ENCODE measurements around the gene PLEKHA1.

PLEKHA1 gene

DNA sequence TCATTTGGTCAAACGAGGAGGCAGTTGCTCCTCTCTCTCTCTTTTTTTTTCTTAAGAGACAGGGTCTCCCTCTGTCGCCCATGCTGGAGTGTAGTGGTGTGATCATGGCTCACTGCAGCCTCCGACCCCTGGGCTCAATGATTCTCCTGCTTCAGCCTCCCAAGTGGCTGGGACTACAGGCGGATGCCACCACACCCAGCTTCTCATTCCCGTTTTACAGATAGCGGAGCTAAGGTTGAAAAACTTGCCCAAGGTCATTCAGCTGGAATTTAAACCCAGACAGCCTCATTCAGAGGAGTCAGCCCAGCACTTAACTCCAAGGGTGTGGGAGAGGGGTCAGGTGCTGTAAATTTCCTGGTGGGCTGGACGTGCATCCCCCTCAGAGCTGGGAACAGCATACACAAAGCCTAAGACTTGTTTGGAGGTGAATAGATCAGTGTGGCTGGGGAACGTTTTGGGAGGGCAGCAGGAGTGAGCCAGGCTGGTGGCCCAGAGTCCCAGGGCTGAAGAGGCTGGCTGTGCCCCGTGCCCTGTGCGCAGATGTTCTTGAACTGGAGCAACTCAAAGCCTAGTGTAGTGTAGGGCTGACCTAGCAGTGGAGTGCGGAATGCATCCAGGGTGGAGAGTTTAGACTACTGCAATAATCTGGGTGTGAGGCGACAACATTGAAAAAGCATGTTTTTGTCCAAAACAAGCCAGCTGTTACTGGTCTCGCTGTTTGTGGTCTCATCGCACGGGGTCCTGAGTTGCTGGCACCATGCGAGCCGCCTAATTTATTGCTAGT lies 89.2 kb downstream of the PLEKHA1 start:
- no peak for DNase-seq

DNA sequence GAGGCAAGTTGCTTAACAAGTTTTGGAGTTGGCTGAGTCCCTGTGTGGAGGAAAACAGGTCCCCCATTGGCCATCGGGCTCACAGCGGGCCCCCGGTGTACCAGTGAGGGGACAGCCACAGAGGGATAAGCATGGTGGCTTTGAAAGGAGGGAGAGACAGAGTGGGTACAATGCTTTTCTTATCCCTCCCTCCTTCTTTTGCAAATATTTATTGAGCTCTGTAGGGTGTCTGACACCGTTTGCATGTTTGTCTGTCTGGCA lies 89.7 kb downstream of the PLEKHA1 start:
- DNase-seq, result no peak

DNA sequence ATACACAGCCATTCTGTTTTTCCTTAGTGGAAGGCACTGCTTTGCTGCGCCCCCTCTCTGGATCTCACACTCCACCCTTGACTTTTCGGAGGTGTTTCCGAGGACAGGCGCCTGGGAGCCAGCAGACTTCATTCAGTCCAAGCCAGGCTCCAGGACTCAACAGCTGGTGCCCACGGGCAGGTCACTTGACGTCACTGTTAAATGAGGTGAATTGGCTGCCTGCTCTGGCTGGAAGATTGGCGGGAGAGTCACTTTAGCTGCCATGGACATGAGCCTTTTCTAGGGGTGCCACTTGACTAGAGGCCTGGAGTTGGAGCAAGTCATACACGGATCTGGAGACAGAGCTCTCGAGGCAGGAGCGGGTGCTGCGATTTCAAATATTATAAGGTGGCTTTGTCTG lies 90.1 kb downstream of the PLEKHA1 start:
- DNase-seq, result peak; percentile 25

DNA sequence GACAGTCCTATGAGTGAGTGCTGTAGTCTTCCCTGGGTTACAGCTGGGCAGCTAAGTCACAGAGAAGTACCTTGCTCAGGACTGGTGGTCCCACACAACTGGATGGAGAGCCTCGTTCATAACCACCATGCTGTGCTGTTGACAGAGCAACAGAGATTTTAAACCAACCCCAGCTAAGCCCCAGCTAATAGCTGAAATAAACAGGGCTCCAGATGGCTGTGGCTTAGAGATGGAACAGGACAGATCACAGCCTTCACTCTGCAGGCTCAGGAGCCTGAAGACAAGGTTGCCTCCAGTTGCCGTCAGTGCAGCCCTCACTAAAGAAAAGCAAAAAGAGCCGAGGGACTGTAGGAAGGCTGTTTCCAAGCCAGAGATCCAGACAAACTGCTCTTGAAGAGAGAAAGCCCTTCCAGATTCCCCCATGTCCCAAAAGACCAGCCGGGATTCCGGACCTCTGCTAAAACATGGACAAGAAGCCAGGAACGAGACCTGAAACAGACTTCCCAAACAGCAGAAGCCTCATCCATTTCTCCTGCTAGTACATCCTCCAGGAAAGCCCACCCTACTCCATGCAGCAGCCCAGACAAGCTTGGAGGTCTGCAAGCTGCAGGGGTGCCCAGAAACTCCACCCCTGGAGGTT lies 91.0 kb downstream of the PLEKHA1 start:
- no peak for DNase-seq

DNA sequence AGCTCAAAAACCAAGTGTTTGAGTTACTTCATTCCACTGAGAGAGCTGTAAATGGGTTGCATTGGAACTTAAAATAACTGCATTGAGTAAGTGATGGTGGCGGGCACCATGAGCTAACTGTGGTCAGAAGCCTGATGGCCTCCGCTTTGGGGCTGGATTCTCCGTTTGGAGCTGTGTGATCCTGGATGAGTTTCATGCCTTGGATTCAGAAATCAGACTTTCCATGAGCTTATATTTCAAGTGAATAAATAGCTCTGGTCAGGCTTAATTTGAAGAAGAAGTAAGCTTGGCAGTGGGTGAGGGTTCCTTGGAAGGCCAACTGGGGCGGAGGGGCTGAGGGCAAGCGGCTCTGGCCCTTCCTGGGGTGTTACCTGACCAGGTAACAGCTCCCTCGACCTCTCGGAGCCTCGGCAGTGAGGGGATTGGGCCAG lies 92.5 kb downstream of the PLEKHA1 start:
- no peak for DNase-seq

DNA sequence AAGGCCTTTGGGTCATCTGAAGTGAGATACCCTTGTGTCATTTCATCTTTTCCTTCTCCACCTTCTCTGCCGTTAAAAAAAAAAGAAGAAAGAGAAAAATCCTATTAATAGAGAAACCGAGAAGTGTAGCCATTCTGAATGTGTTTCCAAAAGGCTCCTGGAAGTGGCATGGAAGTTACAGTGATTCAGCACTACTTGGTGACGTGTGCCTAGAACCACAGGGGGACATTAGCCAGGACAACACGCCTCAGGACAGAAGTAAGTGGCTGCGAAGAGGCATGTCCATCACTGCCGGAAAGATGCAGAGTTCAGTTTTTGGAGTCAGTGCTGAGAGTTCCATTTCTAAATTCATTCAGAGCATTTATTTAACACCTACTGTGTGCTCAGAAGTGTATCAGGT lies 93.2 kb downstream of the PLEKHA1 start:
- DNase-seq, result no peak

DNA sequence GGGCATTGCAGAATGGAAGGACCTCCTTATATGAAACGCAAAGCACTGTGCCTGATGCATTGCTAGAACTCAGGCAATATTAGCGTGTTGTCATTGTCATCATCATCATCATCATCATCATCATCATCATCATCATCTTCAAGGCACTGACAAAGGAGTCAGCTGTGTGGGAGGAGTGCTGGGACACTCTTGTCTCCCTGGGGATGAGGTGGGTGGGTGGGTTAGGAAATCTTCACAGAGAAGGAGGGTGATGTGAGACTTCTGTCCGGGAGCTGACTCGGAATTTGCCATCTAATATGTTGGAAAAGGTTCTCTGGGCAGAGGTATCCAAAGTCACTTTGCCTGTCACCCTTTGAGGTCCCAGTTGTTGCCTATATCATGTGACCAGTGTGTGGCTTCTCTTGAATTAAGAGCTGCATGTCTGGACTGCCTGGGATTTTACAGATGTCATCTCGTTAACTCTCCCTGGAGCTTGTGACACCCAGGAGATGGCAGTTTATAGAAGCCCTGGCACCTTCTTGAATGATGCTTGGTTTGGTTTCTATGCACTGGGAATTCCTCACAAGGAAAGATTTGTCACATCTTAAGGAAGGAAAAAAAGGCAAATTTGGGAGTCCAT lies 93.9 kb downstream of the PLEKHA1 start:
- DNase-seq, result no peak

DNA sequence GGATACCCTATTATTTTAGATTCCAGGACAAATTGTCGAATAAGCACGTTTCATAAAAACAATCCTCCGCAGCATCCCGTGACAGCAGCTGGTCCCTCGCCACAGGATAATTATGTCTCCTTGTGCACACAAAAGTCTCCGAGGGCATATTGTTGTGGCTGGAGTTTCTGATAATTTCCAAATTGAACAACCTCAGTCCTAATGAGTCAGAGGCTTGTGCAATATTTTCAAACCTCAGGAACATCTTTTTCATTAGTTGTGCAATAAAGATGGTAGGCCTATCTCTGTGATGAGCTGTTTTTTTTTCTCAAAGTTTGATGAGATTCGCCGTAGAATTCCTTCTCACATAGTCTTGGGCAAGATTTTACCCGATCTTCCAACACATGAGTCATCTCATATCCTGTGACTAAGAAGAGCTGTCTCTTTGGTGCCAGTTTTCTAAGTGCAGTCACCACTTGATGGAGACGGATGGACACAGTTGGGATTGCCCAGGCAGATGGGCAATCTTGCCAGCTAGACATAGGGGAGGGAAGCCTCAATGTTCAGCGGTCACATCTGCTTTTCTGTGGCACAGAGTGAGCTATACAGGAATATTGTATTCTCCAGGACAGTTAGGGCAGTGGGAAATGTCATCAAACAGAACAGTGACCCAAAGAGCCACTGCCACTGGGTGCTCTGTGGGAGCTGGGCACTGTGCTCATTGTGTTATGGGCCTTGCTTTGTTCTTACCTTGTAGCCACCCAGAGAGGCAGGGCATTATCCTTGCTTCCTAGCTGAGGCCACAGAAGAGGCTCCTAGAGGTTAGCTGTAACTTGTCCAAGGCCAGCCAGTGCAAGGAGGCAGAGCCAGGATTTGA lies 94.6 kb downstream of the PLEKHA1 start:
- DNase-seq, result no peak

DNA sequence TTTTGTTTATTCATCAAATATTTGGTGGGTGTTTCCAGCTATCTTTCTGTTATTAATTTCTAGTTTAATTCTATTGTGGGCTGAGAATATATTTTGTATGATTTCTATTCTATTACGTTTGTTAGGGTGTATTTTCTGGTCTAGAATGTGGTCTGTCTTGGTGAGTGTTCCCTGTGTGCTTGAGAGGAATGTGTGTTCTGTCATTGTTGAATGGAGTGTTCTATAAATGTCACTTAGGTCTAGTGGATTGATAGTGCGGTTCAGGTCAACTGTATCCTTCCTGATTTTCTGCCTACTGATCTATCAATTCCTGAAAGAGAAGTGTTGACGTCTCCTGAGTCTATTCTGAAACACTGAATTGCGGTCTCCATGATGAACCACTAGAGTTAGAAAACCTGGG lies 95.3 kb downstream of the PLEKHA1 start:
- DNase-seq, result no peak

DNA sequence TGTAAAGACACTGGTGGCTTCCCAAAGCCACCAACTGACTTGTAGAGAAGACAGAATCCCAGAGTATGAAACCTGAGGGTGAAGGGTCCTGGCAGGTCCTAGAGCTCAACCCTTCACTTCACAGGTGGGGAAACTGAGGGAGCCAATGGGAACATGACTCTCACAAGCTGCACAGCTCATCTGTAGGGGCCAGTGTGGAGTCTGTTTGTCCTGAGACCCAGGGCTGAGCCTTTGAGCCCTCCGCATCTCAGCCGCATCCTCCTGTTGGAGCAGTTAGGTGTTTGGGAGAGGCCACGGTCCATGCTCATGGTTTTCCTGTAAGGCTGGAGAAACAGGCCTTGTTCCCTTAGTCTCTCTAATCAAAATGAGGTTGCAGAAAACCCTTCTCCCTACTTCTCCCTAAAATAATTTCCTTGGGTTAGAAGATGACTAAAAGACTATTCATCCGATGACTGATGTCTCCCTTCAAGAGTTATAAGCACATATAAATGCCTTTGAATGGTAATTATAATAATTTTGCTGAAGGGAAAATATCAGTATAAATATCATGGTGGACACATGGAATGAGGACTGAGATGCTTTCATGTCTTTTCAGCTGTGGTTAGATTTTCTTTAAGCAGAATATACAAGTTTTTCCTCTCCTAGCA lies 97.1 kb downstream of the PLEKHA1 start:
- no peak for DNase-seq

DNA sequence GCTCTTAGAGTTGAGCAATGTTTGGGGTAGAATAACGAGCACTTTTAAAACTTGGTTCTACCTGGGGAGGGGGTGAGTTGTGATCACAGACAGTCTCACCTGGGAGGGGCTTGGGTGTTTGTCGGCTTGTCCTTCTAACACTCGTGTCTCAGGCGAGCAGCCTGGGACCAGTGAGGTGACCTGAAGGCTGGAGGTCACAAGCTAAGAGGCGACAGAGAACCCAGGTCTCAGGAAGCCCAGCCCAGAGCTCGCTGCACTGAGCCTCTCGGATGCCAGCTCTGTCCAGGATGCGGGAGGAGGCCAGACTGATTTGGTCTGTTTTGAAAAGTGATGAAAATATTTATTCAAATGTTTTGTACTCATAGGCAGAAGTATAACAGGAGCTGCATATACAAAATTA lies 98.6 kb downstream of the PLEKHA1 start:
- no peak for DNase-seq

DNA sequence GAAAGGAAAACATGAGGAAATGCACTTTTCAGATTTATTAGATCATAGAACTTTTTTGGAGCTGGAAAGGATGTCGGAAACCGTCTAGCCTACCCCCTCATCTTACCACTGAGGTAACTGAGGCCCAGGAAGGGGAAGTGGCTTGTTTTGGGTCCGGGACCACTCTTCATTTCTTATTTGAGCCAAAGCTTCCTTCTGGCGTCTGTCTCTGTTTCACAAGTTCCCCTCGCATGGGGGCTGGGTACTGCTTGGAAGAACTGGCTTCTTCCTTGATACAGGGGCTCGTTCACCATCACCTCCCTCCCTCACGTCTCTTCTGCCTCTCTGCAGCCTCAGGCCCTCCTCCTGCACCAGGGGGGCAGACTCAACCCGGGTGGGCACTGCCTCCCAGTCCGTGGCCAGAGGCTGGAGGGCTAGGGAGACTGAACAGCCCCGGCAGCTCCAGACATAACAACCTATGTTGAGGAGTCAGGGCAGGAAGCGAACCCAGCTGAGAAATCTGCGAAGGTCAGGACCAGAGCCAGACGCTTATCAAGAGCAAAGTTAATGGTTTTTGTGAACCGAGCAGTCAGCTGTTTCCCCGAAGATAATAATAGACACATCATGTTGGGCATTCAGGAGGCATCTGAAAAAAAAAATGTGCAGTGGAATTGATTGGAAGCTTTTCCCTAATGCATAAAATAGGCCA lies 99.8 kb downstream of the PLEKHA1 start:
- DNase-seq, result no peak

DNA sequence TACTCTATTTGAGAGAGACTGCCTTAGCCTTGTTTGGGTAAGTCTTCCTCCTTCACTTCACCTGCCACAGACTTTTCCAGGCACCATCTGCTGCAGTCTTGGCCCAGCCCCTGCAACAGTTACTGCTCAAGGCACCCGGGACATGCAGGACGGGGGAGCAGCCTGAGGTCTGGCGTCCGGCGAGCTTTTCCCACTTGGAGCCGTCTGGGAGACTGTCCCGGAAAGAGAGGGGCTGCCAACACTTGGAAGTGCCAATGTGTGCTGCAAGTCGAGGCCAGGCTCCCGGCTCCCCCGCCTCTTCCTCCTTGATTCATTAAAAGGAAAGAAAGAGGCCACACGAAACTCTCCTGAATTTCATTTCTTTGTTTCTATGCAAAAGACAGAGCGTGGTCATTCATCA lies 100.6 kb downstream of the PLEKHA1 start:
- DNase-seq, result no peak

DNA sequence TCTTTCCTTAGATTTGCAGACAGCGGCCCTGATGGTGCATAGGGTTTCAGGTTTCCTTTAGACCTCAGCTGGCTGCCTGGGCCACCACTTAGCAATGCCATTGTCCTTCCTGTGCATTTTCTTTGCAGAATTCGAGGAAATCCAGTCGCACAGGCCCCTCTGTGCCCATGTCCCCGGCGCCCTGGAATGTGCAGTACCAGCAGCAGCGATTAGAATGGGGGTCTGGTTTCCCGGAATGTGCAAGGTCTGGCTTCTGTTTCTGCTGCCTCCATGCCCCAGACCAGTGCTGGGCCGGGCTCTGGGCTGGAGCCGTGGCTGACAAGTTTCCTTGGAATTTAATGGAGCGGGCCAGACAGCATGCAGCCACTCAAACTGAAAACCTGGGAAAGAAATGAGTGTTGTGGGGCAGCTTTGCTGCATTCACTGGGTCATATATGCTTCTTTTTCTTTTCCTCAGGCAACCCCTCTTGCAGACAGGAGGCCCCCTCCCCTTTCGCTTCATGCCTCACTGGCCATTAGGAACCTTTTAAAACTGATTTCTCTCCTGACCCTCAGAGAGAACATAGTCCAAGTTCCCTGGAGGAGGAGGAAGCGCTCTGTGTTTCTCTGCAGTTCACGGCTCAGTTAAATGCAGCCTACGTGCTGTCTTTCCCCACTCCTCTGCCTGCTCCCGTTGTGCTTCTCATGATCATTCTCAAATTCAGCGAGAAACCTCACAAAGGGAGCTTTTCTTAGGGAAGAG lies 101.3 kb downstream of the PLEKHA1 start:
- no peak for DNase-seq

DNA sequence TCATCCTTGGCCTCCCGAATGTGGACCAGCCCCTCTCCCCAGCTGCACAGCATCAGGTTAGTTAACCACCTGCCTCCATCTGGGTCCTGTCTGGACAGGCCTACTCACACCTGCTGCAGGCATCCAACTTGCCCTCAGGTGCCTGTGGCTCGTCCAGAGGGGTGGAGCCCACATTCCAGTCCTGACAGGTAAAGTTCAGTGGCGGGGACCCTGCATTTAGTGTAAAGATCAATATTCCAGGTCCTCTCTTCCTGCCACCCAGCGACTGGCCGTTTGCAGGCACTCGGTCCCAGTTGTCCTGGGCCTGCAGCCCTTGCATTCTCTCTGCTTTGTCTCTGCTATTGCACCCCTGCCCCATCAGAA lies 101.8 kb downstream of the PLEKHA1 start:
- no peak for DNase-seq

DNA sequence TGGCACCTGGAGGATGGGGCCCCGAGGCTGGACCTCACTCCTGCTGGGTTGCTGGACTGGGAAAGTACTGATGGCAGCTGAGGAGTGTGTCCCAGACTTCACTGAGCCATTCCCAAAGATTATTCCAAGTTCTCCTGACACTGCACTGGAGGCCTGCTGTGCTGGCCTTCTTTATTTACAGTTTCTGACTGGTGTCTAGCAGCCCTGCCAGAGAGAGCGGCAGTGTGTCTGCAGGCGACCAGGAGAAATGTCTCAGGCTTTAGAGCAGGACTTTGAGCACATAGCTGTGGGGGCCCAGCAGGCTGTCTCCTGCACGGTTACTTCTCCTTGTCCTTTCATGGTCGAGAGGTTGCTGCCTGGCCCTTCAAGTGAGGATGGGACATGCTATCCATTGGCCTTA lies 102.9 kb downstream of the PLEKHA1 start:
- DNase-seq, result no peak

DNA sequence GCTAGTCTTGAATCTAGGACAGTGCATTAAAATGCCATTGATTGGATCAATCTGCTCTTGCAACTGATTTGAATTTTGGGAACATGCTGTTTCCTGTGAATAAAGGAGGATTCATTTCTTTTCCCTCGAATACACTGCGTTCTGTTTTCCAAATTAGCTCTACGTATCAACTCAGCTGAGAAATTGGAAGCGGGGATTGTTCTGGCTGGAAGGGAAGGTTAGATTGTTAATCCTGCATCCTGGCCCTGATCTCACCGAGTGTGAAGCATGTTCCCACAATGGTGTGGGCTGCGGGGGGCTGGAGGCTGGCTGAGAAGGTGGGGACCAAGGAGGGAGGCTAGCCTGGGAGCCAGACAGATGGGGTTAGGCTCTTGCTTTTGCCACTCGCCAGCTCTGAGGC lies 104.5 kb downstream of the PLEKHA1 start:
- DNase-seq, result no peak

DNA sequence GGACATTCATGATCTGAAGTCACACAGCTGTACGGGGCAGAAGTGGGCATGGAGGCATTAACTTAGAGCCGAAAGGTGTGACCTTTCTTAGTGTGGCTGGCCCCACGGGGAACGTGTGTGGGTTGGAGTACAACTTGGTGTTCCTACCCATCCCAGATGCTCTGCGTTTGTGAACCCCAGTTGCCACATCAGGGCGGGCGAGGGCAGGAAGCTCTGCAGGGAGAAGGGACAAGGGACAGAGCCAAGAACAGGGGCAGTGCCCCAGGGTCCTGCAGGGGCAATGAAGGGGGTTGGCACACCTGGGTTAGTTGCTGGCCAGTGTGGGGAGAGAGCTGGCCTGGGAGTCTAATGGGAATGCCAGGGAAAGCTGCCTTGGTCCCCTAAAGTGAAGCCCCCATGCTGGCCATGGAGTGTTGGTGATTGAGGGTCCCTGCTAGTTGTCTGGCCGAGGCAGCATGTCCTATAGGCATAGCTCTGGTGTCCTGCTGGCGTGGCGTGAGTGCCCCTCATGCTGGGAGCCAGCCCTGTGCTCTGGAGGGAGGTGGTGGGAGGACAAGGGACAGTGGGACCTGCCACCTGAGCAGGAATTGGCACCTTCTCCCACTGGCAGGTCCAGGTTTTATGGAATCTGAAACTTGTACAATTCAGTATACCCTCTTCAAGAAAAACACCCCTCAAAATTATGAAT lies 105.8 kb downstream of the PLEKHA1 start:
- DNase-seq, result no peak

DNA sequence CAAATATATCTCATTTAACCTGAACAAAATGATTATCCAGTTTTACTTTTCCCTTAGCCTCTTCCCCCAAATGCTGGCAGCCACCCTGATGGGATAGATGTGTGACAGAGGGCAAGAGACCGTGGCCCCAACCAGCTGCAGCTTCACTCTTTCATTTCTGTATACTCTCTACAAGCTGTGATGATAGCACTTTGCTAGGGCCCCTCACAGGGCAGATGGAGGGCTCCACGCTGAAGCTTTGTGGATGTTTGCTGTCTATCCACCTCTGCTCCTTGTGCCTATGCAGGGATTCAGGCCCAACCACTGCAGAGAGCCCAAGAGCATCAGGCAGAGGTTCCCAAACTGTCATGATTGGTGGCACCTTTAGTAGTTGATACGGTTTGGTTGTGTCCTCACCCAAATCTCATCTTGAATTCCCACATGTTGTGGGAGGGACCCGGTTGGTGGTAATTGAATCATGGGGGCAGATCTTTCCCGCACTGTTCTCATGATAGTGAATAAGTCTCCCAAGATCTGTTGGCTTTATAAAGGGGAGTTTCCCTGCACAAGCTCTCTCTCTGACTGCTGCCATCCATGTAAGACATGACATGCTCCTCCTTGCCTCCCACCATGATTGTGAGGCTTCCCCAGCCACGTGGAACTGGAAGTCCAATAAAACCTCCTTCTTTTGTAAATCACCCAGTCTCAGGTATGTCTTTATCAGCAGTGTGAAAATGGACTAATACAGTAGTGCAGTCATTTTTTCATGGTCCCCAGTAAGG lies 107.0 kb downstream of the PLEKHA1 start:
- no peak for DNase-seq
